HepG2 (cell line): ENCODE measurements around the gene ATP2A3. TPM values are rescaled to one million over a fixed set of nuclear protein-coding genes. Genes with fewer than 3 reads are reported as not detected.

Experiments used
- ATAC-seq: fragments of 200-7000 bp; cut with Tn5 transposase; 3 replicates; pipeline ENCODE4 v1.9.1; 2020; ENCODE audit warnings: mild to moderate bottlenecking, moderate library complexity
- BruUV-seq: library from RNA; stranded (reverse); fragments of 400-500 nt; replicated peaks from 2 replicates; lab custom pipeline; 2021; lab: Mats Ljungman, UMichigan
- CTCF ChIA-PET: fragments of 300-600 bp; formaldehyde crosslinking; extraction: SDS; loops from one replicate; lab custom pipeline; 2021; ENCODE audit warnings: low total read pairs, inconsistent platforms, low intra/inter-chr PET ratio; lab: Yijun Ruan, JAX
- POLR2A ChIA-PET: fragments of 350-600 bp; sonication (Branson Sonifier 250); formaldehyde crosslinking; loops from one replicate; lab custom pipeline; 2020; ENCODE audit warnings: antibody characterized with exemption, inconsistent platforms; lab: Yijun Ruan, JAX
- DNase-seq: peaks from one replicate; pipeline ENCODE4 v3.0.0-alpha.2; 2015; ENCODE audit warnings: low spot score
- FAIRE-seq: peaks from 3 replicates; lab custom pipeline; 2011; peaks lifted over from hg19 to GRCh38; lab: Jason Lieb, UNC
- H2AFZ ChIP-seq: one replicate; pipeline ENCODE4 v1.6.1; 2011; ENCODE audit warnings: low read length, inconsistent platforms
- H3K27ac ChIP-seq: fragments of 300-600 bp; 3 replicates; pipeline ENCODE4 v1.8.0; 2011; ENCODE audit warnings: mixed run types, mild to moderate bottlenecking, mixed read lengths, low read length, inconsistent platforms; ENCODE audit not compliant: insufficient read depth; ENCODE audit errors: extremely low read length
- H3K27me3 ChIP-seq, 2 experiments: fragments of 200-600 bp in 1 of 2; 2 replicates in 1 of 2; 3 replicates in 1 of 2; pipeline versions ENCODE4 v1.6.0 to v1.8.0; 2011; ENCODE audit warnings: low read length in 2 of 2, mild to moderate bottlenecking in 2 of 2, moderate library complexity in 2 of 2, inconsistent platforms in 1 of 2; ENCODE audit not compliant: insufficient read depth in 2 of 2, control insufficient read depth in 1 of 2
- H3K36me3 ChIP-seq, 2 experiments: fragments of 200-600 bp in 1 of 2; replicated peaks in 1 of 2; 2 replicates in 1 of 2; 3 replicates in 1 of 2; pipeline versions ENCODE4 v1.5.1 to v1.8.0; 2011; ENCODE audit warnings: low read length in 2 of 2, inconsistent platforms in 1 of 2; ENCODE audit not compliant: insufficient read depth in 2 of 2, control insufficient read depth in 1 of 2
- H3K4me1 ChIP-seq: 2 replicates; pipeline ENCODE4 v1.5.1; 2012; ENCODE audit warnings: low read length, inconsistent platforms; ENCODE audit not compliant: insufficient read depth
- H3K4me2 ChIP-seq: 2 replicates; pipeline ENCODE4 v1.6.0; 2011; ENCODE audit warnings: low read depth, low read length, inconsistent platforms
- H3K4me3 ChIP-seq, 3 experiments: fragments of 200-600 bp in 1 of 3; sonication (generic), shearing (Covaris generic) in 1 of 3; replicated peaks in 1 of 3; 2 replicates each; pipeline ENCODE4 v1.5.1; 2011 to 2016; ENCODE audit warnings: low read length in 3 of 3, inconsistent platforms in 2 of 3, low read depth in 2 of 3, mild to moderate bottlenecking in 2 of 3, control low read depth in 1 of 3, mixed read lengths in 1 of 3; ENCODE audit not compliant: insufficient read depth in 1 of 3
- H3K79me2 ChIP-seq: one replicate; pipeline ENCODE4 v1.6.1; 2011; ENCODE audit warnings: low read length, inconsistent platforms; ENCODE audit not compliant: insufficient read depth
- H3K9ac ChIP-seq: 2 replicates; pipeline ENCODE4 v1.6.0; 2011; ENCODE audit warnings: mild to moderate bottlenecking, low read depth, low read length, inconsistent platforms; ENCODE audit not compliant: insufficient read depth
- H3K9me3 ChIP-seq: 2 replicates; pipeline ENCODE4 v1.5.1; 2012; ENCODE audit warnings: mild to moderate bottlenecking, low read length
- H4K20me1 ChIP-seq: 2 replicates; pipeline ENCODE4 v1.6.0; 2011; ENCODE audit warnings: inconsistent platforms, mild to moderate bottlenecking, low read length, moderate library complexity; ENCODE audit not compliant: insufficient read depth
- AKAP8 ChIP-seq: sonication (generic); formaldehyde crosslinking; IDR thresholded peaks from 2 replicates; pipeline ENCODE4 v1.5.1; 2020; ENCODE audit warnings: mild to moderate bottlenecking, missing genetic modification reagents
- HMGXB3 ChIP-seq: sonication (generic); formaldehyde crosslinking; IDR thresholded peaks from 2 replicates; pipeline ENCODE4 v1.4.0; 2020; ENCODE audit warnings: missing genetic modification reagents, borderline replicate concordance
- SAFB2 ChIP-seq: sonication (generic); formaldehyde crosslinking; IDR thresholded peaks from 2 replicates; pipeline ENCODE4 v1.5.1; 2020; ENCODE audit warnings: missing genetic modification reagents, low read depth, mild to moderate bottlenecking, borderline replicate concordance
- ZNF280D ChIP-seq: sonication (generic); formaldehyde crosslinking; IDR thresholded peaks from 2 replicates; pipeline ENCODE4 v1.5.1; 2020; ENCODE audit warnings: mild to moderate bottlenecking, missing genetic modification reagents
- WGBS: methylation state at CpG from one replicate; pipeline ENCODE4 v1.1.6; 2017; ENCODE audit warnings: low lambda C conversion rate; 5-methylcytosine and 5-hydroxymethylcytosine counted together
- in situ Hi-C: cut with HindIII; loops from 2 replicates; pipeline ENCODE4 v1.10.0; 2017; ENCODE audit warnings: low pct_unique_long_range_greater_than_20kb; ENCODE audit not compliant: extremely low pct_ligation_motif_present
- intact Hi-C: fragments of 100-400 bp; cut with micrococcal nuclease; formaldehyde crosslinking; loops from one replicate; pipeline ENCODE4 v1.10.0; 2022; ENCODE audit not compliant: unreplicated experiment
- polyA plus RNA-seq, 8 experiments: library from polyadenylated mRNA; depleted of rRNA in 3 of 8; stranded (reverse) in 7 of 8; unstranded in 1 of 8; fragments of >200 nt; fragmentation: Illumina TruSeq in 4 of 8; extraction: Trizol in 4 of 8; gene quantifications; 2 replicates each; pipeline versions ENCODE4 v1.2.1 to v1.2.3, GENCODE V29; 2011 to 2016; ENCODE audit warnings: low read depth in 4 of 8, missing spikeins in 1 of 8, mixed read lengths in 1 of 8; ENCODE audit not compliant: insufficient read depth in 1 of 8
- total RNA-seq, 5 experiments: library from RNA; depleted of rRNA; stranded (reverse); fragments of >200 nt; fragmentation: Illumina TruSeq; extraction: Trizol; gene quantifications; 2 replicates each; pipeline ENCODE4 v1.2.3, GENCODE V29; 2016; ENCODE audit warnings: low read depth in 1 of 5

ATP2A3 gene
- total and polyA plus RNA-seq, 2 of the 13 experiments (the other 11 are each of a cell fraction or from before 2014, with no cell fraction given): 0.07 TPM; not detected in 1

GRCh38 chr17:3976675-3977171 is 12.5 kb upstream of the ATP2A3 start (continued):
- no peak for TF ChIP-seq HMGXB3 (CRISPR knock-in tag)
- TF ChIP-seq, all 625 proteins: peak for 0

- Histone ChIP-seq H3K27ac (no peak overlapping the region), H3K9me3 (peaks cover 8% of the 10 kb centered on the region), H3K9ac (no peak overlapping the region), H3K4me2 (no peak overlapping the region), H4K20me1 (no peaks in the 10 kb centered on the region), H3K36me3 (no peaks in the 10 kb centered on the region), H3K27me3 (peaks cover 2 to 11% of the 10 kb centered on the region in 2 experiments; a peak in 2 of 5 replicates), H3K4me1 (0 out of 2 replicates have a peak, but pooled peaks cover 7% of the 10 kb centered on the region), H3K4me3 (no peak overlapping the region), H3K79me2 (no peaks in the 10 kb centered on the region), H2AFZ (no peak overlapping the region)
- BruUV-seq: no TSS peak
- intact Hi-C loops: no loop called here
- 78% methylated on average over 9 of the region's 9 CpGs for WGBS
- POLR2A ChIA-PET: no interaction called here
- DNase-seq (no peak), ATAC-seq (no peak), FAIRE-seq (no peak)
- peak; percentile 21; the same call in 1 of the 2 replicates for TF ChIP-seq ZNF280D (CRISPR knock-in tag)
- TF ChIP-seq SAFB2: no peak
- TF ChIP-seq AKAP8: no peak
- in situ Hi-C loops: no loop called here
- CTCF ChIA-PET: no interaction called here
These were observed 10.7 kb upstream of the ATP2A3 start for GRCh38 chr17:3974980-3975379.
